GM03348 (cell line): Measurements from ENCODE around the gene PATL2.
A peak's percentile ranks its signal among the peaks of the same experiment; 100 is the strongest.
"Not testable (repeated sequence)": the region's sequence is repeated elsewhere in the genome, so short reads cannot be mapped to it uniquely, and the experiment has no call there.

ENCODE experiments used
- DNase-seq: peaks from one replicate; pipeline ENCODE4 v3.0.0; 2012; ENCODE audit warnings: low spot score

Gene PATL2

DNA sequence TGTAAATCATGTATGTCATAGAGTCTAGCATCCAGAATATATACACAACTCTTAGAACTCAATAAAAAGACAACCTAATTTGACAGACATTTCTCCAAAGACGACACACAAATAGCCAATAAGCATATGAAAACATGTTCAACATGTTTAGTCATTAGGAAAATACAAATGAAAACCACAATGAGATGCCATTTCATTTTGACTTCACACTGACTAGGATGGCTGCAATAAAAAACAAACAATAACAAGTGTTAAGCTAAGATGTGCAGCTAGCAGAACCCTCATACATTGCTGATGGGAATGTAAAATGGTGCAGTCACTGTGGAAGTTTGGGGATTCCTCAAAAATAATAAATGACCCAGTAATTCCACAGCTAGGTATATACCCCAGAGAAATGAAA is 64.1 kb downstream of the PATL2 start:
- DNase-seq: no peak

DNA sequence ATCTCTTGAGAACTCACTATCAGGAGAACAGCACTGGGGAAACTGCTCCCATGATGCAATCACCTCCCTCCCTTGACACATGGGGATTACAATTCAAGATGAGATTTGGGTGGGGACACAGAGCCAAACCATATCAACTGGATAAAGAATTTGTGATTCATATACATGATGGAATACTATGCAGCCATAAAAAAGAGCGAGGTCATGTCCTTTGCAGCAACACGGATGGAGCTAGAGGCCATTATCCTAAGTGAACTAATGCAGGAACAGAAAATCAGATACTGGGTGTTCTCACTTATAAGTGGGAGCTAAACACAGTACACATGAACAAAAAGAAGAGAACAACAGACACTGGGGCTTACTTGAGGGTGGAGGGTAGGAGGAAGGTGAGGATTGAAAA is 64.7 kb downstream of the PATL2 start:
- DNase-seq: no peak

DNA sequence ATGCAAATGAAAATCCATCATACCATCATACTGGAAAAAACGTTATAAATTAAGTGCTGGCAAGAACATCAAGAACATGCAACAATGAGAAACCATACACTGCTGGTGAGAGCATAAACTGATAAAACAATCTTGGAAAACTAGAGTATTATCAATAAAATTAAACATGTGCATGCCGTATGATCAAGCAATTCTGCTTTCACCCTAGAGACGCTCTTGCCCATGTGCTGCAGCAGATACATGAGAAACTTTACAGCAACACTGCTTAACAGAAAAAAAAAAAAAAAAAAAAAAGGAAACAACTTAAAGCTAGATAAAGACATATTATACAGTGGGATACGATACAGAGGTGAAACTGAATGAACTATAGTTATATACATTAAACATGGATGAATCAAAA is 69.5 kb downstream of the PATL2 start:
- no peak for DNase-seq

DNA sequence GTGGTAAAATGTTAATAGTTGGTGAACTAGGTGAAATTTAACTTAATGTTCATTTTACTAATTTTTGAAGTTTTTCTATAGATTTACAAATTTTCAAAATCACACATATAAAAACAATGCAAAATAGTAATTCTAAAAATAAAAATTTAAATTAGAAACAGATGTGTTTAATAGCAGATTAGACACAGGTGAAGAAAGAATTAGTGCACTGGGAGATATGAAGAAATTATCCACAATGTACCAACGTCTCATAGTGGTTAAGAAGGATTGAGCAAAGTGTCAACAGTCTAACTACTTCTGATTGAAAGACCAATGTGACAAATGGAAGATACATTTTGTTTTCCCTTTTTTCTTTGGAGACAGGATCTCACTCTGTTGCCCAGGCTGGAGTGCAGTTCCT is 74.1 kb downstream of the PATL2 start:
- no peak for DNase-seq

DNA sequence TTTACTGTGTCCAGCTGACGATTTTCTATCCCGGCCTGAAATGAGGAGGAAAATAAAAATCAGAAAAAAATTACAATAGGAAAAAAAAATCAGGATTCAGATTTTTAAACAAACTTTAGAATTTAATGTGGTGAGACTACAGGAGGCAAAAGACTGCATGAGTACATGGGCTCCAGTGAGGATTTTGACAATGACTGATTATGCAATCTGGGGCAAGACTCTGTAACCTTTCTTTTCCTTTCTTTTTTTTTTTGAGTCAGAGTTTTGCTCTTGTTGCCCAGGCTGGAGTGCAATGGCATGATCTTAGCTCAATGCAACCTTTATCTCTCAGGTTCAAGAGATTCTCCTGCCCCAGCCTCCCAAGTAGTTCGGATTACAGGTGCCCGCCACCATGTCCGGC is 77.5 kb downstream of the PATL2 start:
- DNase-seq: peak; percentile 52

DNA sequence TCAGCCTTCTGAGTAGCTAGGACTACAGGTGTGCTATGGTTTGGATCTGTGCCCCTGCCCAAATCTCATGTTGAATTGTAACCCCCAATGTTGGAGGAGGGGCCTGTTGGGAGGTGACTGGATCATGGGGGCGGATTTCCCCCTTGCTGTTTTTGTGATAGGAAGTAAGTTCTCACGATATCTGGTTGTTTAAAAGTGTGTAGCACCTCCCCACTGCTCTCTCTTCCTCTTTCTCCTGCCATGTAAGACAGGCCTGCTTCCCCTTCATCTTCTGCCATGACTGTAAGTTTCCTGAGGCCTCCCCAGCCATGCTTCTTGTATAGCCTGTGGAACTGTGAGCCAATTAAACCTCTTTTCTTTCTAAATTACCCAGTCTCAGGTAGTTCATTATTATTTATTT is 85.8 kb downstream of the PATL2 start:
- not testable (repeated sequence) for DNase-seq

DNA sequence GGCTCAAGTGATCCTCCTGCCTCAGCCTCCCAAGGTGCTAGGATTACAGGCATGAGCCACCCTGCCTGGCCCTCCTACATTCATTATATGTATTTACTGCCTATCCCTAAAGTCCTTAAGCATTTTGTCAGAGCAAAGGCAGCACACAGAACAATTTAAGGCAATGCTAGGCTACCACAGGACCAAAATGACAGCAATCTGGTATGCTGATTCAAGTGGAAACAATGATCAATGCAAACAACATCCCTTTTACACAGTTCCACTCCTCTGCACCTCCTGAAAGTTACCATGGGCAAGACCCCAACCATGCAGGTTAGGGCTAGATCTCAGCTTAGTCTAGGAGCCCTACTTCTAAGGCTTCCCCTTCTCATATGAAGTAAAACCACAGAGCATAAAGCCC is 87.9 kb downstream of the PATL2 start:
- no peak for DNase-seq

DNA sequence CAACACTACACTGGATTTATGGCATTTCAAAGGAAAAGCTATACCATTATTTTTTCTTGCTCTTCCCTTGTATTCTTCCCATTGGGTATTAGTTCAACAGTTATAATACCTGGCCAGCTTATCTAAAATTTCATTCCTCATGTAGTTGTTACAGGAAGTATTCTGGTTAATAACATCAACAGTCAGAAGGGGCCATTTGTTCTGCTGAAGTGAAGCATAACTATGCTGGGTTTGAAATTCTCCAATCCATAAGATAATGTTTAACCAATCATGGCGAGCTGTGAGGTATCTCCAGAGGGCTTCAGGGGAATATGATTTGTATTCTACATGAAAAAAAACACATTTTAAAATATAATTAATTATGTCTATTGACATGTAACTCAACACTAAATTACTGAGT is 91.0 kb downstream of the PATL2 start:
- no peak for DNase-seq

DNA sequence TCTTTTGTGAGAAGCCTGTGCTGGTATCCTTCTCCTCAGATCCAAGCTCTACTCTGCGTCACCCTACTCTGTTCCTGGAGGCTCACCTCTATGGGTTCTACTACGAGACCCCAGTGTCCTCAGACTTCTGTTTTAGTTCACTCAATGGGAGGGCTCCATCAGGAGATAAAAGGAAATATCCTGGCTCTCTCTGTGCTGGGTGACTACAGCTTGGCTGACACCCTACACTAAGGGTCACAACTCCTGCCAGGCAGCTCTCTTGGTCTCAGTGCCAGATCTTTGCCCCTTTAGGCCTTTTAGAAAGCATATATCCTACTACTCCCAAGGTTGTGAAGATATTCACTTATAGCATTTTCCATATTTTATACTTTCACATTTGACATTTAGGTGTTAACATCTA is 94.1 kb downstream of the PATL2 start:
- DNase-seq: no peak
